ENCODE measurements around the gene EMP1.
"Not testable (repeated sequence)": the region's sequence is repeated elsewhere in the genome, so short reads cannot be mapped to it uniquely, and the experiment has no call there.

The EMP1 gene

DNA sequence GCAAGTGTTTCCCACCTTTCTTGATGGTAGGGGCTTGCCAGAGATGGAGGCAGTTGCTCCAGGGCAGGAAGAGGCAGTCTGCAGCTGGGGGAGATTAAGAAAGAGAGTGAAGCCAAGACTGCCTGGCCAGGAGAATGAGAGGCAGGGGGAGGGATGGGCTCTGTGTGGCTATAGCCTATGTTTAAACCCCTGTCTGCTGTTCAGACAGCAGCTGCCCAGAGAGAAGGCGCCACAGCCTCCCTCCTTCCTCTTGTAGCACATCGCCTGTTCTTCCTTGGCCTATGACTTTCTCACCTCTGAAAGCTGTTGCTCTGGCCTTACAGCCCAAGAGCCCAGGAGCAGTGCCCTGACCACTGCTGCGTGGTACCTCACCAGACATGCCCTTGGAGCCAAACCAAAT, 61.7 kb downstream of the EMP1 start:
- no peak for DNase-seq (ENCODE audit: low spot score)

- no peak for DNase-seq (ENCODE audit: low spot score)
Measured at GRCh38 chr12:13258717-13259119, 62.2 kb downstream of the EMP1 start.

- DNase-seq (ENCODE audit: low spot score) = not testable (repeated sequence)
Measured at GRCh38 chr12:13259625-13260024, 63.1 kb downstream of the EMP1 start.

DNA sequence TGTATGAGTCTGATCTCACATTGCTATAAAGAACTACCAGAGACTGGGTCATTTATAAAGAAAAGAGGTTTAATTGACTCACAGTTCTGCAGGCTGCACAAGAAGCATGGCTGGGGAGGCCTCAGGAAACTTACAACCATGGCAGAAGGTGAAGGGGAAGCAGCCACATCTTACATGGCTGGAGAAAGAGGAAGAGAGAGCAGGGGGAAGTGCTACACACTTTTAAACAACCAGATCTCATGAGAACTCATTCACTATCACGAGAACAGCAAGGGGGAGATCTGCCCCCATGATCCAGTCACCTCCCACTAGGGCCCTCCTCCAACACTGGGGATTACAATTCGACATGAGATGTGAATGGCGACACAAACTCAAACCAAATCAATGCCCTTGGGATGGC, 71.3 kb downstream of the EMP1 start:
- DNase-seq (ENCODE audit: low spot score) = not testable (repeated sequence)

DNA sequence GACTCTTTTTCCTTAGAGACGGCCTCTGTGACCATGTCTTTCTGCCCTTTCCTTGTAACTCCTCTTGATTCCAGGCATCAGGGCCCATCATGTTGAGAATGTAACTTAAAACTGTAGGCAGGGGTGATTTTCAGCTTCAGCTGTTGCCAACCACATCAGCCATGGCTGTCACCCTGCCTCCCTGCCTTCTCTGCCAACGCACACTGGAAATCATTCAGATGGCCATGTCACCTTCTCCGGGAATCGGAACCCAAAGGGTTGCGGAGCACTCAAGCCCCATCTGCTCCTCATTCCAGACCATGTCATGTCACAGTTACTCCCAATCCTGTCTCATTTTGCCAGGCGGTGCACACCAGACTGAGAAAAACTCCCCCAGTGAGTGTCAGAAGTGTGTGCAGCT, 72.1 kb downstream of the EMP1 start:
- DNase-seq (ENCODE audit: low spot score) = no peak
